HepG2 (cell line): Measurements from ENCODE around the gene TUFM. TPM values are rescaled to one million over a fixed set of nuclear protein-coding genes. Genes with fewer than 3 reads are reported as not detected.

Experiments
- KLF12 ChIP-seq: sonication (generic); formaldehyde crosslinking; IDR thresholded peaks from 2 replicates; pipeline ENCODE4 v1.4.0; 2020; ENCODE audit warnings: missing genetic modification reagents, borderline replicate concordance
- MAFK ChIP-seq, 2 experiments: IDR thresholded peaks in 1 of 2; conservative IDR thresholded peaks in 1 of 2; 2 replicates each; pipeline ENCODE4 v1.6.1; 2011; ENCODE audit warnings: improper control_type of control experiment in 2 of 2, low read length in 2 of 2
- NFIC ChIP-seq: IDR thresholded peaks from 2 replicates; pipeline ENCODE4 v1.6.1; 2012; ENCODE audit warnings: mild to moderate bottlenecking, low read length, inconsistent platforms
- NFKB2 ChIP-seq: sonication (generic); formaldehyde crosslinking; IDR thresholded peaks from 2 replicates; pipeline ENCODE4 v1.4.0; 2020; ENCODE audit warnings: missing genetic modification reagents, borderline replicate concordance
- ZBTB21 ChIP-seq: sonication (generic); formaldehyde crosslinking; IDR thresholded peaks from 2 replicates; pipeline ENCODE4 v1.4.0; 2020; ENCODE audit warnings: missing genetic modification reagents
- ZEB1 ChIP-seq: IDR thresholded peaks from 2 replicates; pipeline ENCODE4 v1.6.1; 2012; ENCODE audit warnings: mild to moderate bottlenecking, low read depth, inconsistent platforms; ENCODE audit not compliant: insufficient replicate concordance
- ZNF33A ChIP-seq: sonication (generic); formaldehyde crosslinking; IDR thresholded peaks from 2 replicates; pipeline ENCODE4 v1.5.1; 2020; ENCODE audit warnings: missing genetic modification reagents, mild to moderate bottlenecking, moderate library complexity, borderline replicate concordance
- ZNF75D ChIP-seq: sonication (generic); formaldehyde crosslinking; IDR thresholded peaks from 2 replicates; pipeline ENCODE4 v1.8.1; 2023; ENCODE audit warnings: missing genetic modification reagents, mild to moderate bottlenecking, borderline replicate concordance
- ZNF775 ChIP-seq: sonication (generic); formaldehyde crosslinking; IDR thresholded peaks from 2 replicates; pipeline ENCODE4 v1.4.0; 2020; ENCODE audit warnings: missing genetic modification reagents, mild to moderate bottlenecking, moderate library complexity, borderline replicate concordance
- polyA plus RNA-seq, 8 experiments: library from polyadenylated mRNA; depleted of rRNA in 3 of 8; stranded (reverse) in 7 of 8; unstranded in 1 of 8; fragments of >200 nt; fragmentation: Illumina TruSeq in 4 of 8; extraction: Trizol in 4 of 8; gene quantifications; 2 replicates each; pipeline versions ENCODE4 v1.2.1 to v1.2.3, GENCODE V29; 2011 to 2016; ENCODE audit warnings: low read depth in 4 of 8, missing spikeins in 1 of 8, mixed read lengths in 1 of 8; ENCODE audit not compliant: insufficient read depth in 1 of 8
- total RNA-seq, 5 experiments: library from RNA; depleted of rRNA; stranded (reverse); fragments of >200 nt; fragmentation: Illumina TruSeq; extraction: Trizol; gene quantifications; 2 replicates each; pipeline ENCODE4 v1.2.3, GENCODE V29; 2016; ENCODE audit warnings: low read depth in 1 of 5
- TF ChIP-seq, protein P1 (sequence below), 2 experiments: fragments of 450-650 bp in 1 of 2; sonication (generic) in 1 of 2; formaldehyde crosslinking in 1 of 2; IDR thresholded peaks; 2 replicates each; pipeline versions ENCODE4 v1.6.1 to v1.8.0; 2016 to 2022; ENCODE audit warnings: antibody characterized with exemption in 1 of 2, mild to moderate bottlenecking in 1 of 2, missing genetic modification reagents in 1 of 2
- TF ChIP-seq, protein P2 (sequence below): sonication (generic); formaldehyde crosslinking; IDR thresholded peaks from 2 replicates; pipeline ENCODE4 v1.4.0; 2020; ENCODE audit warnings: missing genetic modification reagents
- TF ChIP-seq, protein P3 (sequence below): sonication (generic); formaldehyde crosslinking; IDR thresholded peaks from 2 replicates; pipeline ENCODE4 v1.4.0; 2020; ENCODE audit warnings: mild to moderate bottlenecking, low read depth, missing genetic modification reagents
- TF ChIP-seq, protein P4 (sequence below): sonication (generic); formaldehyde crosslinking; IDR thresholded peaks from 2 replicates; pipeline ENCODE4 v1.8.1; 2023; ENCODE audit warnings: mild to moderate bottlenecking, missing genetic modification reagents

The TUFM gene
- total and polyA plus RNA-seq, 2 of the 13 experiments (the other 11 are each of a cell fraction or from before 2014, with no cell fraction given), result 206 to 298 TPM

DNA sequence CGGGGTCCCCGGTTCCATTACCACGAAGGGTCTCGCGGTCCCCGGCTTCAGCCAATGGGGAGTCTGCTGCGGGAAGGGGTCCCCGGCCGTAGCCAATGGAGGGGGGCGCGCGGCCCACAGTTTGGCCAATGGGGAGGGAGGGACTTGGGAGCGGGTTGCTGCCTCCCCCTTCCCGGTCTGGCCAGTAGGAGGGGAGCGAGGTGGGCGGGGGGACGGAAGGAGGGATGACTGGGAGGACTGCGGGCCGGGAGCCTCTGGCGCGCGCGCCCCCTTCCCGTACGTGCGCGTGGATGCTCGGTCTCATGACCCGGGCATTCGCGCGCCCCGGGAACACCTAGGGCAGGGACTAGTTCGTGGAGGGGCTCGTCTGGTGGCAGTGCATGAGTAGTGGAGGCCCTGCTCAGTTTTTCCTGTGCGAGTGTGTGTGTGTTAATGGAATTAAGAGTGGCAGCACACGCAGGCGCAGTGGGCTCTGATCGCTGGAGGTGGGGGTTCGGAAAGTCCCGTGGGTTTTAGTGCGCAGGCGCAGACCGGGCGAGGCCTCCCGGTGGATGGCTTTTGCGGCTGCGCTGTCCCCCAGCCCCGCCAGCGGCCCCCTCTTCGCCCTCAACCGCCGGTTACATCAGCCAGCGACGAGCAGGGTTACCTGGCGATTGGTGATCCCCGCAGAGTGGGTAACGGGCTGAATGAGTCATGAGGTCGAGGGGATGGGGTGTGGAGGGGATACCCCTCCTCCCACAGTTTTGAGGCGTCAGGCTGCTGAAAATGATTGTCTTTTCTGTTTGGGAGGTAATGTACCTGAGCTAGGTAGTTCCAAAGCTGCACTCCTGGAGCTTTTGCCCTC lies 22.1 kb downstream of the TUFM start (continued):
- TF ChIP-seq, protein P1, sequence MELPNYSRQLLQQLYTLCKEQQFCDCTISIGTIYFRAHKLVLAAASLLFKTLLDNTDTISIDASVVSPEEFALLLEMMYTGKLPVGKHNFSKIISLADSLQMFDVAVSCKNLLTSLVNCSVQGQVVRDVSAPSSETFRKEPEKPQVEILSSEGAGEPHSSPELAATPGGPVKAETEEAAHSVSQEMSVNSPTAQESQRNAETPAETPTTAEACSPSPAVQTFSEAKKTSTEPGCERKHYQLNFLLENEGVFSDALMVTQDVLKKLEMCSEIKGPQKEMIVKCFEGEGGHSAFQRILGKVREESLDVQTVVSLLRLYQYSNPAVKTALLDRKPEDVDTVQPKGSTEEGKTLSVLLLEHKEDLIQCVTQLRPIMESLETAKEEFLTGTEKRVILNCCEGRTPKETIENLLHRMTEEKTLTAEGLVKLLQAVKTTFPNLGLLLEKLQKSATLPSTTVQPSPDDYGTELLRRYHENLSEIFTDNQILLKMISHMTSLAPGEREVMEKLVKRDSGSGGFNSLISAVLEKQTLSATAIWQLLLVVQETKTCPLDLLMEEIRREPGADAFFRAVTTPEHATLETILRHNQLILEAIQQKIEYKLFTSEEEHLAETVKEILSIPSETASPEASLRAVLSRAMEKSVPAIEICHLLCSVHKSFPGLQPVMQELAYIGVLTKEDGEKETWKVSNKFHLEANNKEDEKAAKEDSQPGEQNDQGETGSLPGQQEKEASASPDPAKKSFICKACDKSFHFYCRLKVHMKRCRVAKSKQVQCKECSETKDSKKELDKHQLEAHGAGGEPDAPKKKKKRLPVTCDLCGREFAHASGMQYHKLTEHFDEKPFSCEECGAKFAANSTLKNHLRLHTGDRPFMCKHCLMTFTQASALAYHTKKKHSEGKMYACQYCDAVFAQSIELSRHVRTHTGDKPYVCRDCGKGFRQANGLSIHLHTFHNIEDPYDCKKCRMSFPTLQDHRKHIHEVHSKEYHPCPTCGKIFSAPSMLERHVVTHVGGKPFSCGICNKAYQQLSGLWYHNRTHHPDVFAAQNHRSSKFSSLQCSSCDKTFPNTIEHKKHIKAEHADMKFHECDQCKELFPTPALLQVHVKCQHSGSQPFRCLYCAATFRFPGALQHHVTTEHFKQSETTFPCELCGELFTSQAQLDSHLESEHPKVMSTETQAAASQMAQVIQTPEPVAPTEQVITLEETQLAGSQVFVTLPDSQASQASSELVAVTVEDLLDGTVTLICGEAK (IDR thresholded peaks at IDR 0.05), result no peak
- TF ChIP-seq, protein P1 (CRISPR knock-in tag; IDR thresholded peaks at IDR 0.05), result no peak
- TF ChIP-seq ZNF33A (CRISPR knock-in tag), result no peak
- no peak for TF ChIP-seq MAFK (conservative IDR thresholded peaks at IDR 0.05 in 1 of 2, IDR thresholded peaks at IDR 0.05 in 1 of 2; ENCODE audit: low read length in 2 of 2)
- peak; percentile 31; the same call in 1 of the 2 replicates for TF ChIP-seq ZNF75D
- no peak for TF ChIP-seq ZEB1
- no peak for TF ChIP-seq ZBTB21 (CRISPR knock-in tag)
- 0 out of 2 replicates have a peak, but pooled peaks have one; percentile 33 for TF ChIP-seq ZNF775 (CRISPR knock-in tag)
- TF ChIP-seq, protein P2, sequence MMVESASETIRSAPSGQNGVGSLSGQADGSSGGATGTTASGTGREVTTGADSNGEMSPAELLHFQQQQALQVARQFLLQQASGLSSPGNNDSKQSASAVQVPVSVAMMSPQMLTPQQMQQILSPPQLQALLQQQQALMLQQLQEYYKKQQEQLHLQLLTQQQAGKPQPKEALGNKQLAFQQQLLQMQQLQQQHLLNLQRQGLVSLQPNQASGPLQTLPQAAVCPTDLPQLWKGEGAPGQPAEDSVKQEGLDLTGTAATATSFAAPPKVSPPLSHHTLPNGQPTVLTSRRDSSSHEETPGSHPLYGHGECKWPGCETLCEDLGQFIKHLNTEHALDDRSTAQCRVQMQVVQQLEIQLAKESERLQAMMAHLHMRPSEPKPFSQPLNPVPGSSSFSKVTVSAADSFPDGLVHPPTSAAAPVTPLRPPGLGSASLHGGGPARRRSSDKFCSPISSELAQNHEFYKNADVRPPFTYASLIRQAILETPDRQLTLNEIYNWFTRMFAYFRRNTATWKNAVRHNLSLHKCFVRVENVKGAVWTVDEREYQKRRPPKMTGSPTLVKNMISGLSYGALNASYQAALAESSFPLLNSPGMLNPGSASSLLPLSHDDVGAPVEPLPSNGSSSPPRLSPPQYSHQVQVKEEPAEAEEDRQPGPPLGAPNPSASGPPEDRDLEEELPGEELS (CRISPR knock-in tag), result peak; percentile 36
- TF ChIP-seq, protein P3, sequence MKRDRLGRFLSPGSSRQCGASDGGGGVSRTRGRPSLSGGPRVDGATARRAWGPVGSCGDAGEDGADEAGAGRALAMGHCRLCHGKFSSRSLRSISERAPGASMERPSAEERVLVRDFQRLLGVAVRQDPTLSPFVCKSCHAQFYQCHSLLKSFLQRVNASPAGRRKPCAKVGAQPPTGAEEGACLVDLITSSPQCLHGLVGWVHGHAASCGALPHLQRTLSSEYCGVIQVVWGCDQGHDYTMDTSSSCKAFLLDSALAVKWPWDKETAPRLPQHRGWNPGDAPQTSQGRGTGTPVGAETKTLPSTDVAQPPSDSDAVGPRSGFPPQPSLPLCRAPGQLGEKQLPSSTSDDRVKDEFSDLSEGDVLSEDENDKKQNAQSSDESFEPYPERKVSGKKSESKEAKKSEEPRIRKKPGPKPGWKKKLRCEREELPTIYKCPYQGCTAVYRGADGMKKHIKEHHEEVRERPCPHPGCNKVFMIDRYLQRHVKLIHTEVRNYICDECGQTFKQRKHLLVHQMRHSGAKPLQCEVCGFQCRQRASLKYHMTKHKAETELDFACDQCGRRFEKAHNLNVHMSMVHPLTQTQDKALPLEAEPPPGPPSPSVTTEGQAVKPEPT, result no peak
- peak; percentile 78 for TF ChIP-seq KLF12 (CRISPR knock-in tag)
- TF ChIP-seq, protein P4, sequence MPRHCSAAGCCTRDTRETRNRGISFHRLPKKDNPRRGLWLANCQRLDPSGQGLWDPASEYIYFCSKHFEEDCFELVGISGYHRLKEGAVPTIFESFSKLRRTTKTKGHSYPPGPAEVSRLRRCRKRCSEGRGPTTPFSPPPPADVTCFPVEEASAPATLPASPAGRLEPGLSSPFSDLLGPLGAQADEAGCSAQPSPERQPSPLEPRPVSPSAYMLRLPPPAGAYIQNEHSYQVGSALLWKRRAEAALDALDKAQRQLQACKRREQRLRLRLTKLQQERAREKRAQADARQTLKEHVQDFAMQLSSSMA (CRISPR knock-in tag), result 0 out of 2 replicates have a peak, but pooled peaks have one; percentile 13
- TF ChIP-seq NFIC, result no peak
- TF ChIP-seq NFKB2 (CRISPR knock-in tag), result peak; percentile 94
